ENCODE measurements around the gene ACOT7. TPM values are rescaled to one million over a fixed set of nuclear protein-coding genes. Genes with fewer than 3 reads are reported as not detected.
"Not testable (repeated sequence)": the region's sequence is repeated elsewhere in the genome, so short reads cannot be mapped to it uniquely, and the experiment has no call there.

ACOT7 gene
- total RNA-seq, 1 experiment from 2014 or later = 177 TPM

- no peak for DNase-seq (ENCODE audit: low read depth)
- in situ Hi-C loops (cut with HindIII; ENCODE audit: low pct_unique_long_range_greater_than_20kb, low sequenced_read_pairs) = no loop called here
These were observed 15.3 kb downstream of the ACOT7 start for GRCh38 chr1:6378096-6378746.

- no peak for DNase-seq (ENCODE audit: low read depth)
- in situ Hi-C loops (cut with HindIII; ENCODE audit: low pct_unique_long_range_greater_than_20kb, low sequenced_read_pairs) = no loop called here
These were observed 19.4 kb downstream of the ACOT7 start for GRCh38 chr1:6373961-6374720.

- in situ Hi-C loops (cut with HindIII; ENCODE audit: low pct_unique_long_range_greater_than_20kb, low sequenced_read_pairs) = not testable (repeated sequence)
- peak; percentile 49 for DNase-seq (ENCODE audit: low read depth)
These were observed 21.3 kb downstream of the ACOT7 start for GRCh38 chr1:6372236-6372635.

GRCh38 chr1:6370006-6370405 lies 23.6 kb downstream of the ACOT7 start:
- no peak for DNase-seq (ENCODE audit: low read depth)
- in situ Hi-C loops (cut with HindIII; ENCODE audit: low pct_unique_long_range_greater_than_20kb, low sequenced_read_pairs) = no loop called here

GRCh38 chr1:6367381-6368012 lies 26.1 kb downstream of the ACOT7 start:
- in situ Hi-C loops (cut with HindIII; ENCODE audit: low pct_unique_long_range_greater_than_20kb, low sequenced_read_pairs) = no loop called here

GRCh38 chr1:6365047-6365446 lies 28.5 kb downstream of the ACOT7 start:
- in situ Hi-C loops (cut with HindIII; ENCODE audit: low pct_unique_long_range_greater_than_20kb, low sequenced_read_pairs) = no loop called here
- no peak for DNase-seq (ENCODE audit: low read depth)

More at GRCh38 chr1:6367381-6368012, 26.1 kb downstream of the ACOT7 start:
- DNase-seq (ENCODE audit: low read depth) = no peak

GRCh38 chr1:6363085-6363884 lies 30.3 kb downstream of the ACOT7 start:
- peak; percentile 76 for DNase-seq (ENCODE audit: low read depth)
- in situ Hi-C loops (cut with HindIII; ENCODE audit: low pct_unique_long_range_greater_than_20kb, low sequenced_read_pairs) = not testable (repeated sequence)

GRCh38 chr1:6361124-6361775 lies 32.3 kb downstream of the ACOT7 start:
- in situ Hi-C loops (cut with HindIII; ENCODE audit: low pct_unique_long_range_greater_than_20kb, low sequenced_read_pairs) = no loop called here
- DNase-seq (ENCODE audit: low read depth) = no peak

- in situ Hi-C loops (cut with HindIII; ENCODE audit: low pct_unique_long_range_greater_than_20kb, low sequenced_read_pairs) = no loop called here
These were observed 33.0 kb downstream of the ACOT7 start for GRCh38 chr1:6360517-6361070.

GRCh38 chr1:6360117-6360496 lies 33.5 kb downstream of the ACOT7 start:
- in situ Hi-C loops (cut with HindIII; ENCODE audit: low pct_unique_long_range_greater_than_20kb, low sequenced_read_pairs) = no loop called here
- no peak for DNase-seq (ENCODE audit: low read depth)

More at GRCh38 chr1:6360517-6361070, 33.0 kb downstream of the ACOT7 start:
- DNase-seq (ENCODE audit: low read depth) = no peak

- in situ Hi-C loops (cut with HindIII; ENCODE audit: low pct_unique_long_range_greater_than_20kb, low sequenced_read_pairs) = no loop called here
- DNase-seq (ENCODE audit: low read depth) = peak; percentile 81
These were observed 34.1 kb downstream of the ACOT7 start for GRCh38 chr1:6359216-6360116.

- peak; percentile 46 for DNase-seq (ENCODE audit: low read depth)
- in situ Hi-C loops (cut with HindIII; ENCODE audit: low pct_unique_long_range_greater_than_20kb, low sequenced_read_pairs) = no loop called here
These were observed 34.8 kb downstream of the ACOT7 start for GRCh38 chr1:6358757-6359201.

GRCh38 chr1:6358144-6358624 lies 35.4 kb downstream of the ACOT7 start:
- no peak for DNase-seq (ENCODE audit: low read depth)
- in situ Hi-C loops (cut with HindIII; ENCODE audit: low pct_unique_long_range_greater_than_20kb, low sequenced_read_pairs) = no loop called here

GRCh38 chr1:6357243-6357936 lies 36.2 kb downstream of the ACOT7 start:
- in situ Hi-C loops (cut with HindIII; ENCODE audit: low pct_unique_long_range_greater_than_20kb, low sequenced_read_pairs) = no loop called here
- no peak for DNase-seq (ENCODE audit: low read depth)

- in situ Hi-C loops (cut with HindIII; ENCODE audit: low pct_unique_long_range_greater_than_20kb, low sequenced_read_pairs) = no loop called here
- DNase-seq (ENCODE audit: low read depth) = no peak
These were observed 37.9 kb downstream of the ACOT7 start for GRCh38 chr1:6355621-6356020.

- in situ Hi-C loops (cut with HindIII; ENCODE audit: low pct_unique_long_range_greater_than_20kb, low sequenced_read_pairs) = no loop called here
- no peak for DNase-seq (ENCODE audit: low read depth)
These were observed 38.8 kb downstream of the ACOT7 start for GRCh38 chr1:6354659-6355317.

All from Caki2 (cell line).